Breast epithelium (tissue), 3 donors: Measurements from ENCODE around the gene ADGRG1.

Experiments used
- POLR2A ChIP-seq: fragments of 450-650 bp; IDR thresholded peaks from one replicate; pipeline ENCODE4 v1.6.1; 2016; ENCODE audit warnings: antibody characterized with exemption, mild to moderate bottlenecking, moderate library complexity
- POLR2AphosphoS5 ChIP-seq, 3 donors: sonication (generic); formaldehyde crosslinking; IDR thresholded peaks; one replicate each; pipeline ENCODE4 v1.6.1; 2017; ENCODE audit warnings: antibody characterized with exemption in 3 of 3
- TF ChIP-seq, protein P1 (sequence below), 3 donors: fragments of 450-650 bp; IDR thresholded peaks; one replicate each; pipeline ENCODE4 v1.5.1; 2016 to 2017; ENCODE audit warnings: antibody characterized with exemption in 3 of 3, mild to moderate bottlenecking in 3 of 3, moderate library complexity in 3 of 3

DNA sequence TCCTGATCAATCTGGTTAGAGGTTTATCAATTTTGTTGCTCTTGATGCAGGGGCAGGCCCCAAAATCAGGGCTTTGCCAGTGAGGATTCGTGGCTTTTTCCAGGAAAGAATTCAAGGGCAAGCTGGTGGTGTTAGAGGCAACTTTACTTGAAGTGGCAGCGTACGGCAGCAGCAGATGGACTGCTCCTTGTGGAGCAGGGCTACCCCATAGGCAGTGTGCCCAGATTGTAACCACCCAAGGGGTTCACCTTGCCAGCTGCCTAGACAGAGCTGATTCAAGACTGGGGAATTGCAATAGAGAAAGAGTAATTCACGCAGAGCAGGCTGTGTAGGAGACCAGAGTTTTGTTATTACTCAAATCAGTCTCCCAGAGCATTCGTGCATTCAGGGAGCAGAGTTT, 82.9 kb downstream of the ADGRG1 start:
- TF ChIP-seq, protein P1, sequence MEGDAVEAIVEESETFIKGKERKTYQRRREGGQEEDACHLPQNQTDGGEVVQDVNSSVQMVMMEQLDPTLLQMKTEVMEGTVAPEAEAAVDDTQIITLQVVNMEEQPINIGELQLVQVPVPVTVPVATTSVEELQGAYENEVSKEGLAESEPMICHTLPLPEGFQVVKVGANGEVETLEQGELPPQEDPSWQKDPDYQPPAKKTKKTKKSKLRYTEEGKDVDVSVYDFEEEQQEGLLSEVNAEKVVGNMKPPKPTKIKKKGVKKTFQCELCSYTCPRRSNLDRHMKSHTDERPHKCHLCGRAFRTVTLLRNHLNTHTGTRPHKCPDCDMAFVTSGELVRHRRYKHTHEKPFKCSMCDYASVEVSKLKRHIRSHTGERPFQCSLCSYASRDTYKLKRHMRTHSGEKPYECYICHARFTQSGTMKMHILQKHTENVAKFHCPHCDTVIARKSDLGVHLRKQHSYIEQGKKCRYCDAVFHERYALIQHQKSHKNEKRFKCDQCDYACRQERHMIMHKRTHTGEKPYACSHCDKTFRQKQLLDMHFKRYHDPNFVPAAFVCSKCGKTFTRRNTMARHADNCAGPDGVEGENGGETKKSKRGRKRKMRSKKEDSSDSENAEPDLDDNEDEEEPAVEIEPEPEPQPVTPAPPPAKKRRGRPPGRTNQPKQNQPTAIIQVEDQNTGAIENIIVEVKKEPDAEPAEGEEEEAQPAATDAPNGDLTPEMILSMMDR (IDR thresholded peaks at IDR 0.05), result no peak
- TF ChIP-seq POLR2A (no peak), POLR2AphosphoS5 (IDR thresholded peaks at IDR 0.05) (no peak)
